SKM-1 (cell line): ENCODE results near the gene IGFN1.
"Not testable (repeated sequence)": the region's sequence is repeated elsewhere in the genome, so short reads cannot be mapped to it uniquely, and the experiment has no call there.

Experiments used
- DNase-seq: peaks from one replicate; lab custom pipeline; 2025; ENCODE audit not compliant: unreplicated experiment; lab: John Stamatoyannopoulos, UW

Gene IGFN1

GRCh38 chr1:201163036-201163435 is 27.6 kb upstream of the IGFN1 start:
- not testable (repeated sequence) for DNase-seq

GRCh38 chr1:201163707-201164106 is 26.9 kb upstream of the IGFN1 start:
- DNase-seq, result no peak

DNA sequence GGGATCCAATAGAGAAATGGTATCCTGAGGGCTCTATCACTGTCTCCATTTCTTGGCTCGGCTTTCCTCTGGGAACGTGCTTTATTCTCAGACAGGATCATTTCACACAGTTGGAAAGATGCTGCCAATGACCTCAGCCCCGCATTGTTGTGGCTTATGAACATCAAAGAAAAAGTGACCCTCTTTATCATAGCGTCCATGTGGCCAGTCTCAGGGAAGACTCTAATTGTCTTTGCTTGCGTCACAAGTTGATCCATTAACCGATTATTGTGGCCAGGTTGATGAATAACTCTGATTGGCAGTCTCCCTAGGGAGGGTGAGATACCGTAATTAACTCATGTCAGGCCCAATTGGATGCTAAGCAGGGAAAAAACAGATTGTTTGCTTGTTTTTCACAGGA is 26.0 kb upstream of the IGFN1 start:
- DNase-seq, result no peak

DNA sequence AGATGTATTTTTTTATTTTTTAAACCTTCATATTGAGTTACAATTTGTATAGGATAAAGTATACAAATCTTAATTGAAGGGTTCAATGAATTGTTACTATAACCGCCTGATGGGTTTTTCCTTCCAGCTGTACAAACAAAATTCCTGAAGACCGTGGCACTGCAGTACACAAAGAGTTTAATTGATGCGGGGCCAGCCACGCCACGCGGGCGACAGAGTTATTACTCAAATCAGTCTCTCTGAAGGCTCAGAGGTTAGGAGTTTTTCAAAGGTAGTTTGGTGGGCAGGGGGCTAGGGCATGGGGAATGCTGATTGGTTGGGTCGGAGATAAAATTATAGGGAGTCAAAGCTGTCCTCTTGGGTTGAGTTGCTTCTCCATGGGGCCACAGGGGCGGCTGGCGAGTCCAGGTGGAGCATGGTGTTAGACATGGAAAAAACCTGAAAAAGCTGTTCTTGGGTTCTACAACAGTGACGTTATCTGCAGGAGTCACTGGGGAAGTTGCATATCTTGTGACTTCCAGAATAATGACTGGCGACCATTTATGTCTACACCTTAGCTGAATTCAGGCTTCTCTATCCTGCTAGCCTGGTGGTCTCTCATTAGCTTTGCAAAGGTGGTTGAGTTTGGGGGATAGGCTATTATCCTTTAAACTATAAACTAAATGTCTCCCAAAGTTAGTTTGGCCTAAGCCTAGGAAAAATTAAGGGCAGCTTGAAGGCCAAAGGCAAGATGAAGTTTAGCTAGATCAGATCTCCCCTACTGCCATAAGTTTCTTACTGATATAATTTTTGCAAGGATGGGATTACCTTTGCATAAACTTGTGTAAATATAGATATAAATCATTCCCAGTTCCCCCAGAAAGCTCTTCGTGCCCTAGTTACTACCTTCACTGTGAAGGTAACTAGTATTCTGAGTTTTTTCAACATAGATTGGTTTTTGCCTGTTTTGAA is 23.3 kb upstream of the IGFN1 start:
- DNase-seq, result no peak

GRCh38 chr1:201169203-201169602 is 21.4 kb upstream of the IGFN1 start:
- no peak for DNase-seq

GRCh38 chr1:201169971-201170532 is 20.6 kb upstream of the IGFN1 start:
- DNase-seq, result no peak

GRCh38 chr1:201170533-201171062 is 20.0 kb upstream of the IGFN1 start:
- peak; percentile 95 for DNase-seq

DNA sequence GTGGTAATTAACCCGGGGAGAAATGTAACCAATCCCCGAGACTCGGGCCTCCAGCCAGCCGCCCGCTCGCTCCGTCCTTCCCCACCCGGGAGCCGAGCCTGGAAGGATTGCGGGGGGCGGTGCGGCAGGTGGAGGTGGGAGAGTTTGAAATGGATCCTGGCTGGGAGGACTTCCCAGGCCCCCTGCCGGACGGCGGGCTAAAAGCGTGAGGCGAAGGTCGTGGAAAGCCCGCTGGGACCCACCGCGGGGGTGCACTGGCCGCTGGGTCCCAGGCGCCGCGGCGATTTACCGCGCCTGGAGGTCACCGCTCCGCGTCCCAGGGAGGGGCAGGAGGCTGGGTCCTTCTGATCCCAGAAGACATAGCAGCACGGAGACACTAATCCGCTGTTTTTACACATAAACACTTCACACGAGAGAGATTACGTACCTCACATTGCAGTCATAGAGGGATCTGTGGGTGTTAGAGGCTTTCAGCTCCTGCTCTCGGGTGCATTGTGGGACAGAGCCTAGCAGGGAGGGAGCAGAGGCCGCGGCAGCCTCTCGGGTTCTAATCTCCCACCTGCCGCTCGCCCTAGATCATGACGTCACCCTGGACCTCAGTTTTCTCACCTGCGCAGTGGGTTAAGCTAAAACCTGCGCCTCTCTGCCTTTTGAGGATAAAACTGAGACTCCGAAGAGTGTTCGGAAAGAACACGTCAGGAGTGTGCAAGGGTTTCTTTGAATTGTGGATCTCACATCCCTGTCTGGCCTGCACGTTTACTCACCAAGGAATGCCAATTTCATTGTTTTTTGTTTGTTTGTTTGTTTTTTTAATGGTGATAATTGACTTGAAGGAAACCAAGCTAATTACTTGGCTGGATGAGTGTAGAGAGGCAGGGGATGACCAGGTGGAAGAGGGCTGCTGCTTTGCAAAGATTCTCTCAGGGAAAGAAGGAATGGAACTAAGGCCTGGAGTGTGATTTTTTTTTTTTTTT is 19.3 kb upstream of the IGFN1 start:
- DNase-seq, result peak; percentile 47

GRCh38 chr1:201172326-201172725 is 18.3 kb upstream of the IGFN1 start:
- no peak for DNase-seq

DNA sequence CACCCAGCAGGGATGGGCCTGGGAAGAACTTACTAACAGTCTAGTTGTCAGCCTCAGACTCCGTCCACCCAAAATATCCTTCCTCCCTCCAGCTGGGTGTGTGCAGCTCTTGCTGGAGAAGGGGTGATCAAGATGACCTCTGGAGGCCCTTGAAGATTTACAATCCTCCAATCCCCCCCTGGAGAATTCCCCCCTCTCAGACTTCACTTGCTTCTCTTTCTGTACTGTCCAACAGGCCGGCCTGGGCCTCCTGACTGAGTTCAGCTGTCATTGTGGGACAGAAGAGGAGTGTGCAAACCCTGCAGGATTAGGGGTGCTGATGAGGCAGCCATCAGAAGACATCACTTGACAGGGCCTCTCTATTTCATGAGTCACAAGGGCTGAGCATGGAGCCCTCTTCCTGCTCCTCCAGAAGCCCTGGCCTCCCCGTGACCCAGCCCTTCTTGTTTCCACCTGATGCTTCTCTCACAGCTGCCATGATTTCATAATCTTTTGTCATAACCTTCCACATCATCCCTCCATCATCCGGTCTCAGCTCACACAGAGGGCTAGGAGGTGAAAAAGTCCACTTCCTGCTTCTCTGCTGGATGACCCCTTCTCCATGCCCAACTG is 17.5 kb upstream of the IGFN1 start:
- DNase-seq, result peak; percentile 15

- no peak for DNase-seq
Measured at GRCh38 chr1:201173736-201174135, 16.9 kb upstream of the IGFN1 start.

DNA sequence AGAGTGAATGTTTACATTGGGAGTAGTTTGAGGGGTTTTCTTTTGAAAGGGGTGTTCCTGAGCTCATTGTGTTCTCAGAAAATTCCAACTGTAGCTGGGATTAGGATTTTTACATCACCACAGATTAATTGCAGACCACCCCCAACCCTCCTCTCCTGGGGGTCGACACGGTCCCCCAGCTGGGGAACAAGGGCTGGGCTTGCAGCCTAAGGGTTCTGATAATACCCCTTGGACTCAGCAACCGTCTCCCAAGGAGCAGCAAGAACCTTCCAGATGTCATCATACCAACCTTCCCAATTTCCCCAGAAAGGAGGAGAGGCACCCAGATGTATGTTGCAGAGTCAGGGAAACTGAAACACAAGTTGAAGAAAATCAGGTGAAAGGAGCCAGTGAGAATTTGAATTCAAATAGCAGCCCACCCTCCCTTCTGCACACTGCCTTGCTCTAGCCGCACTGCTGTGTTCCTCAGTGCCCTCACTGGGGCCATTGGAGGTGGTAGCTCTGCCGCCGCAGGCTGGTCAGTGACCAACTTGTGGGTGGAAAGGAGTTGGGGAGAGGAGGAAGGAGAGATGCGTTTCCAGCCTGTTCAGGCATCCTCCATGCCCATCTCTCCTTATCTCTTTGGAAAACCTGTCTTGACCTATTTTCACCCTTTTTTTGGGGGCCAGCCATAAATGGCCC is 14.7 kb upstream of the IGFN1 start:
- DNase-seq, result no peak

DNA sequence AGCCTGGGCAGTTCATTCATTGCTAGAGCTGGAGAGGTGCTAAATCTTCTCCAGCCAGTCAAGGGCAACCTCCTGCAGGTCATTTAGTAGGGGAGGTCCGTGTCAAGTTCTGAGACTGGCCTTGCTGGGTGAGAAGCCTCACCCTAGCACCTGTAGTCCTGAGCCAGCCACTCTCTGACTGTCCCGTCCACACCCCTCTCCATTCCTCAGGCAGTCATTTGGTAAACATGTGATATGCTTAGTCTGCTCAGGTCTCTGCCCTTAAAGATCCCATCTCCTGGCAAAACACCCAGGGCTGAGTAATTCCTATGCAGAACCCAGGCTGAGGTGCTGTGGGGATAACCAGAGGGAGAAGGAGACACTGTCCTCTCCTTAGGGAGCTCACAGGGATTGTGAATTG is 13.7 kb upstream of the IGFN1 start:
- DNase-seq, result no peak

DNA sequence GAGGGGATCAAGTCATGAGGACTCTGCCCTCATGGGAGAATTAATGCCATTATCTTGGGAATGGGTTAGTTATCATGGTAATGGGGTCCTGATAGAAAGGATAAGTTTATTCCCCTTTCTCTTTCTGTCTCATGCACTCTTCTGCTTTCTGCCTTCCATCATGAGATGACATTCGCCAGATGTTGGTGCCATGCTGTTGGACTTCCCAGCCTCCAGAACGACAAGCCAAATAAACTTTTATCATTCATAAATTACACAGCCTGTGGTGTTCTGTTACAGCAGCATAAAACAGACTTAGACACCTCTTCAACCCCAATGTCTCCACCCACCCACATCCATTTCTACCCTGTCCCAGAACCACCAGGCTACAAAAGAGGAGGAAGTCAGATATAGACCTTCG is 11.9 kb upstream of the IGFN1 start:
- DNase-seq, result no peak

DNA sequence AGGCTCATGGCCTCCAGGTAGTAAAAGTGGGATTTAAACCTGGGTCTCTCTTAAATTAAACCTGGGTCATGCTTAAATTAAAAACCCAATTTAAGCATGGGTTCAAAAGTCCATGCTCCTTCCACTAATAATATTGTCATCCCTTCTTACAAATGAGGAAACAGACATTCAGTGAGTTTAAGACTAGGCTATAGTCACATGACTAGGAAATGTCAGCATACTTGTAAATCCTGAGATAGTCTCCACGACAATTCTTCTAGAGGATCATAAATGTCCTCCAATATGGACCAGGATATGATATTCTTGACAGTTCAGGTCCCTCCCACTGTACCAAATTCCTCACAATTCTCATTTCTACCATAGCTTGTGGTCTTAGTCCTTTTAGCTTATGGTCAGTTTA is 10.5 kb upstream of the IGFN1 start:
- no peak for DNase-seq

DNA sequence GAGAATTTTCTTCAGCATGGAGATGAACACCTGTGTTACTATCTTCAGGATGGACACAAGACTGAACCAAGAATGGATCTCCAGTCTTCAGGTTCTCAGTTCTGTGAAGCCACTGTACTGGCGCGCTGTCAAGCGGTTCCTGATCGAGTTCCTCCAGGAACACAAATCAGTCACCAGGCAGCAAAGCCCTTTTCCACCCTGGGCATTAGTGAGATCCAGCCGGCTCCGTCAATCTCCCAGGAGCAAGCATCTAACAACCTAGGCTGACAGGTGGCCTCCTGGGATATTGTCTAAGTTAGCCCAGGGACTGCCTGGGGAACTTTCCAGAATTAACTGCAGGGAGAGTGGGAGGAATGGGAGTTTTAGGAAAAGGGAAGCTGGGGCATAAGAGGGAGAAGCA is 9.7 kb upstream of the IGFN1 start:
- no peak for DNase-seq

- no peak for DNase-seq
Measured at GRCh38 chr1:201181323-201181722, 9.3 kb upstream of the IGFN1 start.

- DNase-seq, result no peak
Measured at GRCh38 chr1:201181726-201182125, 8.9 kb upstream of the IGFN1 start.

- DNase-seq, result no peak
Measured at GRCh38 chr1:201183209-201183608, 7.4 kb upstream of the IGFN1 start.

DNA sequence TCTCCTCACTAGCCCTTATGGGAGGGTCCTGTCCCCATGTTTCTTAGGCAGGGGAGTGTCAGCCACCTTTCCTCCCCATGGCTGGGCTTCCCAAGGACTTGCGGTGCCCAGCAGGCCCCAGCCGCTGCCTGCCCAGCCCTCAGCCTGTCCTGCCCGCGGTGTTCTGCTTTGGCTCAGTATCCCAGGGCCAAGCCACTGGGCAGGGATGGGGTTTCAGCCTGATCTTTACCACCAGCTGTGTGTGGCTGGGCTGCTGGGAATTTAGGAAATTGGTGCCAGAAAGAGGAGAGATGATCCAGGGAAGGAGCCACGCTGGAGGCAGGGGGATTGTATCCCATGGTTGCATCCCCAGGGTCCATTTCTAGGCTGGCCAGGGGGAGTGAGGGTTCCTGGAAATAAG is 6.9 kb upstream of the IGFN1 start:
- no peak for DNase-seq
